ENCODE results near the gene EIF3D. TPM values are rescaled to one million over a fixed set of nuclear protein-coding genes. Genes with fewer than 3 reads are reported as not detected.
A peak's percentile ranks its signal among the peaks of the same experiment; 100 is the strongest.

The EIF3D gene
- total RNA-seq, 1 experiment from 2014 or later: 306 TPM

- TF ChIP-seq YY1 (IDR thresholded peaks at IDR 0.05; ENCODE audit: extremely low read depth, insufficient replicate concordance, low read depth, low read length) (peak; percentile 77), EGR1 (IDR thresholded peaks at IDR 0.05; ENCODE audit: low read depth) (no peak), POLR2AphosphoS5 (IDR thresholded peaks at IDR 0.05; ENCODE audit: low read depth, low read length) (peak; percentile 44; the same call in 1 of the 2 replicates)
Measured at GRCh38 chr22:36541831-36542411, 13.0 kb upstream of the EIF3D start (continued).

- intact Hi-C loops (cut with micrococcal nuclease): no loop called here
- POLR2A ChIA-PET: interaction anchor here (0.8 to 2.1 kb wide), 4 partner anchors 9 to 235 kb away, joined by 3 to 27 read pairs (median 4); partner anchors contain the start of genes EIF3D and IFT27
- Histone ChIP-seq H3K9me2 (ENCODE audit: insufficient read depth) (no peaks in the 10 kb centered on the region), H3K9ac (ENCODE audit: low read length) (peak overlapping the region; percentile 27), H3K4me2 (ENCODE audit: low read length) (peak overlapping the region; percentile 73), H3K4me3 (replicated peaks in 1 of 2; ENCODE audit: low read depth in 1 of 2, low read length in 2 of 2) (no peak overlapping the region), H3K27ac (ENCODE audit: low read depth, low read length) (peak overlapping the region; percentile 65; the same call in 1 of the 2 replicates), H3K79me2 (ENCODE audit: insufficient read depth, low read length) (no peaks in the 10 kb centered on the region), H4K20me1 (ENCODE audit: insufficient read depth) (no peaks in the 10 kb centered on the region), H3K4me1 (ENCODE audit: control insufficient read depth in 1 of 2, insufficient read depth in 2 of 2, low read length in 2 of 2) (peaks cover 14 to 46% of the 10 kb centered on the region in 2 experiments), H3K36me3 (ENCODE audit: control insufficient read depth in 1 of 2, insufficient read depth in 2 of 2, low read length in 2 of 2) (no peaks in the 10 kb centered on the region), H3K27me3 (ENCODE audit: insufficient read depth, low read length) (no peaks in the 10 kb centered on the region), H2AFZ (ENCODE audit: low read depth, low read length, poor library complexity, severe bottlenecking) (no peak overlapping the region), H3K9me3 (ENCODE audit: control insufficient read depth in 1 of 2, insufficient read depth in 1 of 2, low read depth in 1 of 2, low read length in 2 of 2) (no peaks in the 10 kb centered on the region)
- BruUV-seq (replicated peaks): no TSS peak
- TF ChIP-seq CBX3 (IDR thresholded peaks at IDR 0.05; ENCODE audit: low read depth) (no peak), JUND (IDR thresholded peaks at IDR 0.05) (no peak), POLR2AphosphoS5 (IDR thresholded peaks at IDR 0.05; ENCODE audit: low read depth, low read length) (no peak), EZH2 (IDR thresholded peaks at IDR 0.05) (no peak), POLR2A (IDR thresholded peaks at IDR 0.05; ENCODE audit: borderline replicate concordance, extremely low read depth, insufficient read depth, insufficient read length) (no peak), RAD21 (IDR thresholded peaks at IDR 0.05; ENCODE audit: low read depth) (no peak), YY1 (IDR thresholded peaks at IDR 0.05; ENCODE audit: extremely low read depth, insufficient replicate concordance, low read depth, low read length) (no peak), ATF3 (IDR thresholded peaks at IDR 0.05) (no peak), SIN3A (IDR thresholded peaks at IDR 0.05; ENCODE audit: low read depth) (no peak), SRF (IDR thresholded peaks at IDR 0.05; ENCODE audit: low read depth) (no peak), ZNF274 (IDR thresholded peaks at IDR 0.05; ENCODE audit: low read depth, low read length) (no peak), EZH2phosphoT487 (IDR thresholded peaks at IDR 0.05; ENCODE audit: borderline replicate concordance) (no peak), TCF7L2 (IDR thresholded peaks at IDR 0.05; ENCODE audit: borderline replicate concordance, extremely low read depth, insufficient read depth, insufficient read length) (no peak), CEBPB (IDR thresholded peaks at IDR 0.05; ENCODE audit: low read depth) (no peak)
- RAD21 ChIA-PET (ENCODE audit: low non-redundant PET in 1 of 2, low total read pairs in 2 of 2, uncharacterized antibody in 2 of 2, unreplicated experiment in 2 of 2): no interaction called here
- CTCF ChIA-PET: no interaction called here
- ATAC-seq: no peak
- DNase-seq (ENCODE audit: low read depth, low spot score): no peak
Measured at GRCh38 chr22:36540867-36541642, 12.1 kb upstream of the EIF3D start.

All from HCT116 (cell line).